HG02970 (cell line): ENCODE data around the gene INHBC.
A peak's percentile ranks its signal among the peaks of the same experiment; 100 is the strongest.

ENCODE experiments used
- ATAC-seq: cut with Tn5 transposase; IDR thresholded peaks from one replicate; pipeline ENCODE4 v1.9.1; 2021; ENCODE audit warnings: mild to moderate bottlenecking, moderate library complexity, moderate number of reproducible peaks; ENCODE audit not compliant: unreplicated experiment, low FRiP score

INHBC gene

DNA sequence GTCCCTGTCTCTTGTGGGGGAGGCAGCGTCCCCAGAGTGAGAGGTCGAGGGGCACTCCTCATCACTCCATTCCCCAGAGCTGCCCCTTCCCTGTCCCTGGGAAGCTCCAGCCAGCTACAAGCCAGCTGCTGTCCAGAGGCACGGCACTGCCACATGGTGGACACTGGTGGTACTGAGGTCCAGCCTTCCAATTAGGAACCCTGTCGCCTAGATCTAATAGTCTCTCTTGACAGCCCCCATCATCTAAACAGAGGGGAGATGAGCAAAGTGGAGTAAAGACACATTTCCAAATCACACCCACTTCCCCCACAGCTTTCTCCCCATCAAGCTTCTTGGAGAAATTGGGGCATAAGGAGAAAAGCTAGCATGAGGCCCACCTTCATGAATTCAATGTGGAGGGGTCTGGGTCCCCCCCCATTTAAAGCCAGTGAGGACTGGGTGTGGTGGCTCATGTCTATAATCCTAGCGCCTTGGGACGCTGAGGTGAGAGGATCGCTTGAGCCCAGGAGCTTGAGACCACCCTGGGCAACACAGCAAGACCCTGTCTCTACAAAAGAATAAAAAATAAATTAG, 18.4 kb downstream of the INHBC start:
- ATAC-seq = no peak

DNA sequence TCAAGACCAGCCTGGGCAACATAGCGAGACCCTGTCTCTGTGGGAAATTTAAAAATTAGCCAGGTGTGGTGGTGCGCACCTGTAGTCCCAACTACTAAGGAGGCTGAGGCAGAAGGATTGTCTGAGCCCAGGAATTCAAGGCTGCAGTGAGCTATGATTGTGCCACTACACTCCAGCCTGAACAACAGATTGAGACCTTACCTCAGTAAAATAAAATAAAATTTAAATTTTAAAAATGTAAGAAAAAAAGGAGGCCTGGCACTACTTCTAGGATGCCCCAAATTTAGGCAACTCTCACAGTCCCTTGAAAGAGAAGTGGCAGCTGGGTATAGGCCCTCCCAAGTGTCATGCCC, 19.6 kb downstream of the INHBC start:
- no peak for ATAC-seq

DNA sequence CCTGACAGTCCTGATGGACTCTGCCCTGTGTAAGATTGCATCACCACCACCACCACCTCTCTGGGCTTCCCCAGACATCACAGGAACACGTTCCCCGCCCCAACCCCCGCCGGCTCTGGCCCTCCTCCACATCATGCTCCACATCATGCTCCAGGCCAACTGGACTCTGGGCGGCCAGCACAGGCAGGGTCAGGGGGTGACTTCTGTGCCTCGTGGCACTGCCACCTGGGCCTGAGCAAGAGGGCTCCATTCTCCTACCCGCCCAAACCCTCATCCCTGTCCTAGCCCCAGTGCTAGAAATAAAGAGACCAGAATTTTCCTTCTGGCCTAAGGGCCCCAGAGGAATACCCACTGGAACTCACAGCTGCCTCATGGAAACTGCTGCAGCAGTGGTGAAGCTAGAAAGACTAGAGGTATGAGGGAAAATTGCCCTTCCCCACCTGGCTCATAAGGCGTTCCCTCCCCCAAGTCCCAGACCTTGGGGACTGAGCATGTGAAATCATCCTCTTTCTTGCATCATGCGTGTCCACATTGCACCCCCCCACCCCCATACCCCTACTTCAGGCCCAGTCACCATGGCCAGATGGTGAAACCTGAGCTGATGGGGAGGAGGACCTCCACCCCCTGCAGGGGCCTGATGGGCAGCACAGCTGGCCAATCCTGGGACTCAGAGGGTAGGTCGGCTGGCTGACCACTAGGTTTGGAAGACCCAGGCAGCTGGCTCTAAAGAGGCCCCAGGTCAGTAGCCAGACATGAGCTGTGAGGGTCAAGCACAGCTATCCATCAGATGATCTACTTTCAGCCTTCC, 20.2 kb downstream of the INHBC start, which contains the start of gene INHBE:
INHBE (plus strand) TSS at position 742 of the 808 bp plus-strand sequence. CDS start 230 bp downstream, outside the sequence.
- ATAC-seq = no peak

DNA sequence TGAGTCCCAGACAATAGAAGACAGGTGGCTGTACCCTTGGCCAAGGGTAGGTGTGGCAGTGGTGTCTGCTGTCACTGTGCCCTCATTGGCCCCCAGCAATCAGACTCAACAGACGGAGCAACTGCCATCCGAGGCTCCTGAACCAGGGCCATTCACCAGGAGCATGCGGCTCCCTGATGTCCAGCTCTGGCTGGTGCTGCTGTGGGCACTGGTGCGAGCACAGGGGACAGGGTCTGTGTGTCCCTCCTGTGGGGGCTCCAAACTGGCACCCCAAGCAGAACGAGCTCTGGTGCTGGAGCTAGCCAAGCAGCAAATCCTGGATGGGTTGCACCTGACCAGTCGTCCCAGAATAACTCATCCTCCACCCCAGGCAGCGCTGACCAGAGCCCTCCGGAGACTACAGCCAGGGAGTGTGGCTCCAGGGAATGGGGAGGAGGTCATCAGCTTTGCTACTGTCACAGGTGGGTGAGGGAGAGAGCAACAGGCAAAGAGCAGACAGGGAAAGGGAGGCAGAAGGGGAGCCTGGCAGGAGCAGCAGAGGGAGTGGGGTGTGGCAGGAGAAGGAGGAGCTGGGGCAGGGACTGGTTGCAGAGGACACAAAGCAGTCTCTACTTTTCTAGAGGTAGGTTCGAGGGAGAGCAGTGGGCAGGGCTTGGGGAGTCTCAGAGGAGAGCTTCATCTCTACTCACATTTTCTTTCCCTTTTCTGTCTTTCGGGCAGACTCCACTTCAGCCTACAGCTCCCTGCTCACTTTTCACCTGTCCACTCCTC, 21.0 kb downstream of the INHBC start:
- ATAC-seq = no peak

DNA sequence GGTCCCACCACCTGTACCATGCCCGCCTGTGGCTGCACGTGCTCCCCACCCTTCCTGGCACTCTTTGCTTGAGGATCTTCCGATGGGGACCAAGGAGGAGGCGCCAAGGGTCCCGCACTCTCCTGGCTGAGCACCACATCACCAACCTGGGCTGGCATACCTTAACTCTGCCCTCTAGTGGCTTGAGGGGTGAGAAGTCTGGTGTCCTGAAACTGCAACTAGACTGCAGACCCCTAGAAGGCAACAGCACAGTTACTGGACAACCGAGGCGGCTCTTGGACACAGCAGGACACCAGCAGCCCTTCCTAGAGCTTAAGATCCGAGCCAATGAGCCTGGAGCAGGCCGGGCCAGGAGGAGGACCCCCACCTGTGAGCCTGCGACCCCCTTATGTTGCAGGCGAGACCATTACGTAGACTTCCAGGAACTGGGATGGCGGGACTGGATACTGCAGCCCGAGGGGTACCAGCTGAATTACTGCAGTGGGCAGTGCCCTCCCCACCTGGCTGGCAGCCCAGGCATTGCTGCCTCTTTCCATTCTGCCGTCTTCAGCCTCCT, 21.6 kb downstream of the INHBC start:
- ATAC-seq = no peak

DNA sequence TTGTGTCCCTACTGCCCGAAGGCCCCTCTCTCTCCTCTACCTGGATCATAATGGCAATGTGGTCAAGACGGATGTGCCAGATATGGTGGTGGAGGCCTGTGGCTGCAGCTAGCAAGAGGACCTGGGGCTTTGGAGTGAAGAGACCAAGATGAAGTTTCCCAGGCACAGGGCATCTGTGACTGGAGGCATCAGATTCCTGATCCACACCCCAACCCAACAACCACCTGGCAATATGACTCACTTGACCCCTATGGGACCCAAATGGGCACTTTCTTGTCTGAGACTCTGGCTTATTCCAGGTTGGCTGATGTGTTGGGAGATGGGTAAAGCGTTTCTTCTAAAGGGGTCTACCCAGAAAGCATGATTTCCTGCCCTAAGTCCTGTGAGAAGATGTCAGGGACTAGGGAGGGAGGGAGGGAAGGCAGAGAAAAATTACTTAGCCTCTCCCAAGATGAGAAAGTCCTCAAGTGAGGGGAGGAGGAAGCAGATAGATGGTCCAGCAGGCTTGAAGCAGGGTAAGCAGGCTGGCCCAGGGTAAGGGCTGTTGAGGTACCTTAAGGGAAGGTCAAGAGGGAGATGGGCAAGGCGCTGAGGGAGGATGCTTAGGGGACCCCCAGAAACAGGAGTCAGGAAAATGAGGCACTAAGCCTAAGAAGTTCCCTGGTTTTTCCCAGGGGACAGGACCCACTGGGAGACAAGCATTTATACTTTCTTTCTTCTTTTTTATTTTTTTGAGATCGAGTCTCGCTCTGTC, 22.3 kb downstream of the INHBC start:
- ATAC-seq = no peak

DNA sequence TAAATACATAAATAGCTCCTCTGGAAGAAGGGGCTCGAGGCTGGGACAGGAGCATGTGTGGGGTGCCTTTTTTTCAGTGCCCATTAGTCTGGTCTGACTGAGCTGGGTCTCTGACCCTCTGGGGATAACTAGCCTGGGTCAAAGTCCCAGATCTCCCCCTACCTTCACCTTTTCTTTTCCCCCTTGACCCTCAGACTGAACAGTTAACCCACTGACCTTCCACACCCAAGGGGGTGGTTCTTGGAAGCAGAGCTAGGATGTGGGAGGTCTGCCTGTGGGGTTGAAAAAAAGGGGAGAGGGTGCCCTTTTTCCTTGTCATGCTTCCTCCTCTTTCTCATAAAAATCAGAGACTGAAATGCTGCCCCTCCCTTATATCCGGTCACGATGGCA, 24.1 kb downstream of the INHBC start:
- no peak for ATAC-seq

DNA sequence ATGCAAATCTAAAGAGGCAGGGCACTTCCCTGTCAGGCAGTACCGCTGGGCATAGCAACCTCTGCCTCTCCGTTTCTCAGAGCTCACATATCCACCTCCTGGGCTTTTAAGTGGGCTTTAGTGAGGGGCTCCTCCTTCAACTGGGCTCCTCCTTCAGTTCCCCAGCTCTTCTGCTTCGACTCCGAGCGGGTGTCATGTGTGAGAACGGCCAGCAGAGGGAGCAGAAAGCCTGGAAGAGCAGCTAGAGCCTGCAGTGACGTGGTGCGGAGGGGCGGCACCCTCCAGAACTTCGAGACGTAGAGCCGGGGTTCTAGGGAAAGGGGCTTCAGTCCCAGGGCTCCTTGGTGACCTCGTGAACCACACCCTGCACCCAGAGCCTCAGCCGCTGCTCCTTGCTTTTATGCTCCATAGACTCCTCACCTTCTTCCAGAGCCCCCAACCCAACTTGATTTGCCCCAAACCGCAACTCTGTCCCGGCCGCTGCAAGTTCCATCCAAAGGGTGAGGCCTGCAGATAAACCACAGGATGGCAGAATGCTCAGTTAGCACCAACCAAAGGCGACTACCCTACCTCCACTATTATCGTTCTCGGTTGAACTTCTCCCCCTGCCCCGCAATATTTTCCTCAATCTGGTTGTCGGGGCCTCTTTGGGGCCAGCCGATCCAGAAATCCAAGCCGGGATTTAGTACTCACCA, 24.6 kb downstream of the INHBC start:
- ATAC-seq = no peak

DNA sequence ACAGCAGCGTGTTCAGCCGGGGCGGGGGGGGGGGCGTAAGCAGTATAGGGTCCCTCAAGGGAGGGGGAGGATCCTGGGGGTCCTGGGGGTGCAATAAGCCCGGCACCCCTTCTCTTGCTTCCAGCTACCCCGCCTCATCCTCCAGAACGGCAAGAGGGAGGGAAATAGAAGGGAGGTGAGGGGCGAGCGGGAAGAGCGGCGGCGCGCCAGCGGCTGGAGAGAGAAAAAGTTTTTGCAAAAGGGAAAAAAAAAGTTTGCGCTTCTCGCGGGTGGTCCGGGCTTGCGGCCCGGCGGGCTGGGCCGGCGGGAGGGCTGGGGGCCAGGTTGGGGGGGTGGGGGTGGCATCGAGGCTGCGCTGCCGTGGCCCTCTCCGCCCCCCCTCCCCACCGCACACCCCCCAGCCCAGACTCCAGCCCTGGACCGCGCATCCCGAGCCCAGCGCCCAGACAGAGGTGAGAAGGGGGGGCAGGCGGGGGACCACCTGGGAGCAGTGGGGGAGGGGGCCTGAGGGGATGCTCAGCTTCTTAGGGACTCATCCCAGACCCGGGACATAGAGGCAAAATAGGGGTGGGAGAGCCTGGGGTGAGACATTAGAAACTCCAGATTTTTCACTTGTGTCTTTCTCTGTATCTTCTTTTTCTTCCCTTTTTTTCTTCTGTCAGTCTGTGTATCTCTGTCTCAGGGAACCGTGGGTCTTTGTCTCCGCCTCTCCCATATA, 25.3 kb downstream of the INHBC start, which contains the start of gene GLI1:
GLI1 (plus strand) TSS at position 36 of the 718 bp plus-strand sequence. CDS start 3,907 bp downstream, outside the sequence.
- no peak for ATAC-seq

DNA sequence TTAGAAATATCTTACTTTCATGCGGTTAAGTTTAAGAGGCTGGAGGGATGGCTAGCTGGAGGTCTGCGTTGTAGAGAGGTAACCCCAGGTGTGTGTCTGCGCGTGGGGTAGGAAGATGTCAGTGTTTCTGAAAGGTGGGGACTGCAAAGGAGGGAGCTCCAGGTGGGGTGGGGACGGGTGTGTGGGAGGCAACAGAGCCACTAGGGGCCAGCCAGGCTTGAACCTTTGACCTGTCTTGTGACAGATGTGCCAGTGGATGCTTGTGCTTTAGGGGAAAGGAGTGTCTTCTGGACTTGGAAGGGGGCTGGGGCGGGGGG, 25.8 kb downstream of the INHBC start:
- ATAC-seq = no peak

DNA sequence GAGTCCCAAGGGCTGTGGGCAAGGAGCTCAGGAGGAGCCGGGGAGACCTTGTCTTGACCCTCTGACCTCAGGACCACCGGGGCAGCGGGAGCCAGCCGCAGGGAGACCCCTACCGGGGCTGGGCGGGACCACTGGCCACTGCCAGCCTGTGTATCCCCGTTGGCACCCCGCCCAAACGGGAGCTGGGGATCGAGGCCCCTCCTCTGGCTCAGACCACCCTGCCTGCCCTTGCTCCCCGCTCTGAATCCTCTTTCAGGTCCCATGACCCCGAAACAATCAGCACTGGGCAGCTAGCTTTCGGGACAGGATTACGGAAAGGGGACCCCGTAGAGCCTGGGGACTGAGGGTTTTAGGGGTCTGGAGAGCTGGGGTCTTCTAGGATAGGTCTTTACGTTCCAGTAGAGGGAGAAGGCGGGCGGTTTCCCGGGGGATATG, 26.3 kb downstream of the INHBC start:
- no peak for ATAC-seq

DNA sequence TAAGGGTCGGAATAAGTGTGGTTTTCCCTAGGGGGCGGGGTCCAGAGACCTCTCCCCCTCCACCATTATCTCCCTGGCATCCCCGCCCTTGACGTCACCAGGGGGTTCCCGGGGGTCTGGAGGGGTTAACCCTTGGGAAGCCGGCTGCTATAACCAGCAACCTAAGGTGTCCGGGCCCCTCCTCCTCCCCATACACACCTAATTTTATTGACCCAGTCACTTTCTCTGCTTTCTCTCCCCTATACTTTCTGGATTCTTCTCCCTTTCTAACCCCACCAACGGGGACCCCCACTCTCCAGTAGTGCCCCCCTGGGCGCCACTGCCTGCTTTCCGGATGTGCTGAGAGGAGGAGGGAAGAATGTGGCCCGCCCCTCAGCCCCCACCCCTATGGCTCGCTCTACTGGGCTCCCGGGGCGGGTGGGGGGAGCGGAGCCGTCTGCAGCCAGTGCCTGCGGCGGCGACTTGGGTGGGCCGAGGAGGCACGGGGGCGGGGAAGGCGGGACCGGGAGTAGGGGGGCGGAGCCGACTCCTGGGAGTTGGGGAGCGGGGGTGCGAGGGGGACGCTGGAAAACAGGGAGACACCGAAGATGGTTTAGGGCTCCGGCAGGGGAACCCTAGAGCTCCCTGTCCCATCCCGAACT, 26.8 kb downstream of the INHBC start:
- no peak for ATAC-seq

DNA sequence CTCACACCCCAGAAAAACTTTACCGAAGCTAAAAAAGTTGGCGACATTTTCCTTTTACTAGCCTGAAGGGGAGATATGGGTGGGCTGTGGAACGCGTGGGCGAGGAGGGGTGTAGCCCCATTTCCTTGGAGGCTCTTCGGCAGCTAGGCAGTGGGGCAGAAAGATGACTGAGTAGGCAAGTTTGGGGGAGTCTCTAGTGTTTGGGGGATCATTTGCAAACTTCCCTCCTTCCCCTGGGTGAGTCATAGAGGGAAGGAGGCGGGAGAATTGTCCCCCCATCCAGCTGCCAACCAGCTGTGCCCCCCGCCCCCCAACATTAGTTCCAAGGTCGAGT, 27.3 kb downstream of the INHBC start:
- no peak for ATAC-seq

DNA sequence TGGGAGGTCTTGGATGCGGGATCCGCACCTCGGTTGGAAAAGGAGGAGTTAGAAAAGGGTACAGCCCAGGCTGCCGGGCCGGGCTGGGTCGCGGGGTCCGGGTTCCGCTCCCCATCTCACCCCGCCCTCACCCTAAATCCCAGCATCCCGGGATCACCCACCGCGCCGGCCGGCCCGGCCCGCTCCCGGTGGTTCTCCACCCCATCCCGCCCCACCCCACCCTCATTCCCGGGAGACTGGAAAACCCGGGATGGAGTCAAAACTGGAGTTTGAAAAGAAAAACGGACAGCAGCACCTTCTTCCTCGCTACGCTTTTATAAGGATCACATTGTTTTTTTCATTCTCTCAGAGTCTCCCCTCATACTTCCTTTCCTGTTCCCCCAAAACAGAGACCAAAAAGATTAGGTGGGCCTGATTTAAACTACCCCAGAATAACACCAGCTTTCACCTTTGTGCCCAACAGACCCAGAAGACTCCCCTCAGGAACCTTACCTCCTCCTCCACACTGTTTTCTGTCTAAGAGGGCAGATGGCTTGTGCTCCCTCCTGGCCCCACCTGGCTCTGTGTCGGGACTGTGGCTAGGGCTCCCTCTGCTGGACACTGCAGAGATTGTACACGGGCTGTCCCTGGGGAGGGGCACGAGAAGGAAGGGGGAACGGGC, 27.8 kb downstream of the INHBC start:
- ATAC-seq = peak; percentile 68

DNA sequence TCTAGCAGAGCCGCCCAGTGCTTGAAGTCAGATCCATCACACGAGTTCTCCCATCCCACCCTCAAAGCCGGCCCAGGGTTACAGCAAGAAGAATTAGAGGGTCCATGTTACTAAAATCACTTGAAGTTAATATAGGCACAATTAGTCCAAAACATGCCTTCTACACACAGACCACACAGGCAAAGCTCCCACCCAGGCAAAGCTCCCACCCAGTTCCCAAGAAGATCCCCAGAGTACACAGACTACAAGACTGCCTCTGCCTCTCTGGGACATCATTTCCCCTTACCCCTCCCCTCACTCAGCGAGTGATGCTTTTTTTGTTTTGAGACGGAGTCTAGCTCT, 28.3 kb downstream of the INHBC start:
- ATAC-seq = no peak

DNA sequence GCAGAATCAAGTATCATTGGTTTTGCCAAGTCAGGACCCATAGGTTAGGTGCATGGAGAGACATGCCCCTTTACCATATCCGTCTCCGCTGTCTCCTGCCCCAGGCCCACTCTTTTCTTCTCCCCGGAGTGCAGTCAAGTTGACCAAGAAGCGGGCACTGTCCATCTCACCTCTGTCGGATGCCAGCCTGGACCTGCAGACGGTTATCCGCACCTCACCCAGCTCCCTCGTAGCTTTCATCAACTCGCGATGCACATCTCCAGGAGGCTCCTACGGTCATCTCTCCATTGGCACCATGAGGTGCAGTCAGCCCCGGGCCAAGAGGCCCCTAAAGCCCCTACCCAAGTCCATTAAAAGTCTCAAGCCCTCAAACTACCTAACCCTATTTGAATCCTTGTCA, 30.0 kb downstream of the INHBC start:
- no peak for ATAC-seq

DNA sequence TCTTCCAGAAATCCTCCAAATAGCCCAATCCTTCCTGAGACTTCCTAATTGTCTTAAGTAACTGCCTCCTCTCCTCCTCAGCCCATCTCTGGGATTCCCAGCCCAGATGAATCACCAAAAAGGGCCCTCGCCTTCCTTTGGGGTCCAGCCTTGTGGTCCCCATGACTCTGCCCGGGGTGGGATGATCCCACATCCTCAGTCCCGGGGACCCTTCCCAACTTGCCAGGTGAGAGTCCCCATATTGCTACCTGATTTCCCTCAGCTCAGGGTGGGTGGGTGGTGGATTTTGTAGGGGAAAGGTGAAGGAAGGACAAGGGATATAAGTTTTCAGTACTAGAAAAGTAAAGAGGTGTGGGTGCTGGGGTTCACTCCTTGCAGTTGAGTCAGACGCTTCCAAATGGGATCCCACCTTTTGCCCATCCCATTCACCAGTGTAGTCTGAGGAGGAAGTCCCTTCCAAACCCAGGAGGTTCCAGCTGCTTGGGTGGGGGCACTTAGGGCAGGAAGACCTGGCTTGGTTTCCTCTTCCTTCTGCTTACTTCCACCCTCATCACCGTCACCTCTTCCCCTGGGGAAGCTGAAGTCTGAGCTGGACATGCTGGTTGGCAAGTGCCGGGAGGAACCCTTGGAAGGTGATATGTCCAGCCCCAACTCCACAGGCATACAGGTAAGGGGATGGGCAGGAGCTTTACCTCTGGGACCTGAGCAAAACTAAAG, 30.6 kb downstream of the INHBC start:
- no peak for ATAC-seq
